ENCODE data around the gene VGLL4.

The VGLL4 gene

DNA sequence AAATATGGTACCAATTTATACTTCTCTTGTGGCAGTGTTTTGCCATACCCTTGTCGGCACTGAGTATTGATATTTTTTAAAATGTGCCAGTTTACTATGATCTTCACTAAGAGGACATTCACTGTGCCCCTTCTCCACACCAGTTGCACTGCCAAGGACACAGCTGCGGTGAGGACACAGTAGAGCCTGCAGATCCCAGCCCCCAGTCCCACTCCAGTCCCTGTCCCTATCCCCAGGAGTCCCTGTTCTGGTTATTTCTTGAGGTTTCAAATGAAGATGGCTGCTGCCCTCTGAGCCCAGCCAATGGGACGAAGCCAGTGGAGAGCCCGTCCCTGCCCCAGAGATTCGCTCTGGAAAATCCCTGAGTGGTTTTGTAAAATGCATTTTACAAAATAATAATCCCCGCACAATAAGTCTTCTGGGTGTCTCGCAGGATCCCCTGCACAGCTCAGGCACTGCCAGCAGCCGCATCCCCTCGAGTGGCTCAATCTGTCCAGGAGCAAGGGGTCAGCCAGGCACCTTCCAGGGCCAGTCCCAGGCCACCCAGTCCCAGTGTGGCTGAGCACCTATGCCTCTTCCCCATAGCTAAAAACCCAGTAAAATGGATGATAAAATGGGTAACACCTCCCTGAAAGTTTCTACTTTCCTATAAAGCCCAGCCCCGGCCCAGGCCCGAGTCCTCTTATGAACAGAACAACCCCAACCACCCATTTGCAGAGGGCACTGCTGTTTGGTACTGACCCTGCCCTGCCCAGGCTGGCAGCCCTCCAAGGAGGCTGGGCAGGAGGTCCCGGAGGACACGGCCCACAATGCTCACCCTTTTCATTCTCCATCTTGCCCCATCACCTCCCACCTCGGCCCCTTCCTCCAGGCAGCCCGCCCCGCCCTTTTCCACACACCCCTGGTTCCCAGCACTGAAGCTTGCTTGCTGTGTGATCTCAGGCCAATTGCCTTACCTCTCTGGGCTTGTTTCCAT lies 91.1 kb downstream of the VGLL4 start:
- no peak for FAIRE-seq

DNA sequence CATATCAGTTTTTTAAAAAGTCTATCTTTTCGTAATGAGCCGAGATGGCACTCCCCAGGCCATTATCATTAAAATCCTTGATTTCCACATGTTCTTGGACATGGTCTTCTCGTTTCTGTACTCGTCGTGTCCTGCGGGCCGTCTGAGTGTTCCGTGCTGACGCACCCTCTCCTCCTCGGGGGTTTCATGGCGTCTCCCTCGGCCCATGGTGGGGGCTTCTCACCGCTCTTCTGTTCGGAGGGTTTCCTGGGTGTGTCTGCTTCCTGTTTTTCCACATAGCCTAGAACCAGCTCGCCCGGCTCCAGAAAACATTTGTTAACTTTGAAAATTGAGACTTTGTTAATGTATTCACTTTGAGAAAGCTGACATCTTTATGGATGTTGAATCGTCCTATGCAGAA lies 92.7 kb downstream of the VGLL4 start:
- FAIRE-seq (no peak), DNase-seq (ENCODE audit: low spot score) (no peak)

More for the DNA sequence above, 91.1 kb downstream of the VGLL4 start:
- no peak for DNase-seq (ENCODE audit: low spot score)

DNA sequence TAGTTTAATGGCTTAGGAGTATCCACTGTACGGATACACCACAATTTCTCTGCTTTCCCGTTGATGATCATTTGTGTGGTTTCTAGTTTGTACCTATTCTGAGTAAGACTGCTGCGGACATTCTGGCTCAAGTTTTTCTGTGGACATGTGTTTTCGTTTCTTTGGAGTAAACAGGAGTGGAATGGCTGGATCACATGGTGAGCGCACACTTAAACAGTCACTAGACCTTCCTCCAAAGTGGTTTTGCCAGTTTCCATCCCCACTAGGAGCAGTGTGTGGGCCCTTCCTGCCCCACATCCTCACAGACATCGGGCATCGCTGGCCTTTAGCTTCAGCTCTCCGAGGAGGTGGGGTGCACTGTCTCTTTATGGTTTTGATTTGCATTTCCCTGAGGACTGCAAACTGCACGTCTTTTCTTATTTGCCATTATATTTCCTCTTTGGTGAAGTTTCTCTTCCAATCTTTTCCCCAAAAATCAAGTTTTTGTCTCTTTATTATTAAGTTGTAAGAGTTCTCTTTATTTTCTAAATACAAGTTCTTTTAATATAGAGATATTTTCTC lies 94.1 kb downstream of the VGLL4 start:
- no peak for DNase-seq (ENCODE audit: low spot score)
- no peak for FAIRE-seq

DNA sequence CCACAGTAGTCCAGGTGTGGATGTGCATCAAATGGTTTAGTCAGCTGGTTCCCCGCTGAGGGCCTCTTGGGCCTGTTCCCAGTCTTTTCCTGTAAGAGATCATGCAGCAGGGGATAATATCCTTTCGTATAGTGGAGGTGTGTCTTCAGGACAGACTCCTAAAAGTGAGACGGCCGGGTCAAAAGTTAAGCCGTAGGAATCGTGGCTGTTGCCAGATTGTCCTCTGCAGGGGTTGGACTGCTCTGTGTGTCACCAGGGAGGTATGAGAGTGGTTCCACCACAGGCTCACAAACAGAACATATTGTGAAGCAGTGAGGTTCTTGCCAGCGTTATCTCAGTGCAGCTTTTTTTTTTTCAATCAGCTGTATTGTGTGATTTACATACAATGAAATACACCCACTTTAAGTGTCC lies 95.0 kb downstream of the VGLL4 start:
- peak; percentile 93 for FAIRE-seq
- DNase-seq (ENCODE audit: low spot score): peak; percentile 87

DNA sequence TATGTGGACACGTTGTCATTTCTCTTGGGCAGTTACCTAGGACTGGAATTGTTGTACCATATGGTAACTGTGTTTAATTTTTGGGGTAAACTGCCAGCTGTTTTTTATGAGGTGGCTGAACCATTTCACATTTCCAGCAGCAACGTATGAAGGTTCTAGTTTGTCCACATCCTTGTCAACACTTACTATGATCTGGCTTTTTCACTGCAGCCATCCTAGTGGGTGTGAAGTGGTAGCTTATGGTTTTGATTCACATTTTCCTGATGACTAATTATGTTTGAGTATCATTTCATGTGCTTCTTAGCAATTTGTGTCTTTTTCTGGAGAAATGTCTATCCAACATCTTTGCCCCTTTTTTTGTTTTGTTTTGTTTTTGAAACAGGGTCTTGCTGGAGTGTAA lies 96.2 kb downstream of the VGLL4 start:
- no peak for DNase-seq (ENCODE audit: low spot score)
- FAIRE-seq: no peak

DNA sequence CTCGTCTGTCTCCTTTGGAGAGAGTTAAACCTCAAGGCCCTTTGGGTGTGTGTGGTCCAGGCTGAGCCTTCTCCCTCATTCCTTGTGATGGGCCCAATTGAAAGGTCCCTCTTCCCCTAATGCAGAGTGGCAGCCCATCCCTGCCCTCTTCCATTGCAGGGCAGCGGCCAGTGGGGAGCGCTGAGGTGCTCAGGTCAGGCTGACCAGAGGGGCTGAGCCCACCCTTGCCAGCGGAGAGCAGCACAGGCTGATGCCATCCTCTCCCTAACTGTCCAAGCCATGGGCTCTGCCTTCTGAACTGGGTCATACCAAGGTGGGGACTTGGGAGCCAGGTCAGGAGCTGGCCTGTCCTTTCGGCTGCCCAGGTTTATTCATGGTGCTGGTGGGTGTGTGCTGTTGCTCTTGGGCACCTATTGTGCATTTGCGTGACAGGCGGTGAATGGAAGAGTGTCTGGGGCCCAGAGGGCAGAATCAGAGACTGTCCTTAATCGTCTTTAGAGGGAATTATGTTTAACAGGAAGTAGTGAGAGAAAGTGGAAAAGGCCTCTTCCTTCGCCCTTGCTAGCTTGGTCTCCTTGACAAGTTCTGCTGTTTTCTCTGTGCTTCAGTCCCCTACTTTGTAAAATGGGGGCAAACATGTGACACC lies 96.9 kb downstream of the VGLL4 start:
- DNase-seq (ENCODE audit: low spot score): no peak
- no peak for FAIRE-seq

DNA sequence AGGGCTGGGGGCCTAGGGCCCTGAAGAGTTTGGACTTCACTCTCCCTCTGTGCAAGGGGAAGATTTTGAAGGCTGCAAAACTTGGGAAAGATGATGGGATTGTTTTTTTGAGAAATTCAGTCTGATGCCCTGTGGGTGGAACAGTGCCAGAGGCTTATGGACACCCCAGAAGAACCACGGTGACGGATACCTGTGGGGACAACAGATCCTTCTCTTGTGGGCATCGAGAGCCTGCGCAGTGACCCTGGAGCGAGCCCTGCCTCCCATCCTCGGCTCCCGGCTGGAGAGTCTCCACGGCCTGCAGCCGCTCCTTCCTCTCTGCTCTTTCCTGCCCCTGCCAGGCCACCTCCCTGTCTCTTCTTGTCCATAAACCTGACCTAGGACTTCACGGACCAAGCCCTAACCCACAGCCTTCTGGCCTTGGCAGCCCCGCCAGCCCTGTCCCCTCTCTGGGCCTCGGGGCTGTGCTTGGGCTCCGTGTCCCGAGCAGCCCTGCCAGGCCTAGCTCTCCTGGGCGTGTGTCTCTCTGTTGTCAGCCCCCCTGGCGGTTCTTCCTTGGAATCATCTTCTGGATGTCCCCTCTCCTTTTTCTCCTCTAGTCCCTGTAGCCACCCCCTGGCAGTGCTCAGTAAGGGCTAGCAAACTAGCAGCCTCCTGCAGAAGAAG lies 98.4 kb downstream of the VGLL4 start:
- FAIRE-seq (no peak), DNase-seq (ENCODE audit: low spot score) (no peak)

DNA sequence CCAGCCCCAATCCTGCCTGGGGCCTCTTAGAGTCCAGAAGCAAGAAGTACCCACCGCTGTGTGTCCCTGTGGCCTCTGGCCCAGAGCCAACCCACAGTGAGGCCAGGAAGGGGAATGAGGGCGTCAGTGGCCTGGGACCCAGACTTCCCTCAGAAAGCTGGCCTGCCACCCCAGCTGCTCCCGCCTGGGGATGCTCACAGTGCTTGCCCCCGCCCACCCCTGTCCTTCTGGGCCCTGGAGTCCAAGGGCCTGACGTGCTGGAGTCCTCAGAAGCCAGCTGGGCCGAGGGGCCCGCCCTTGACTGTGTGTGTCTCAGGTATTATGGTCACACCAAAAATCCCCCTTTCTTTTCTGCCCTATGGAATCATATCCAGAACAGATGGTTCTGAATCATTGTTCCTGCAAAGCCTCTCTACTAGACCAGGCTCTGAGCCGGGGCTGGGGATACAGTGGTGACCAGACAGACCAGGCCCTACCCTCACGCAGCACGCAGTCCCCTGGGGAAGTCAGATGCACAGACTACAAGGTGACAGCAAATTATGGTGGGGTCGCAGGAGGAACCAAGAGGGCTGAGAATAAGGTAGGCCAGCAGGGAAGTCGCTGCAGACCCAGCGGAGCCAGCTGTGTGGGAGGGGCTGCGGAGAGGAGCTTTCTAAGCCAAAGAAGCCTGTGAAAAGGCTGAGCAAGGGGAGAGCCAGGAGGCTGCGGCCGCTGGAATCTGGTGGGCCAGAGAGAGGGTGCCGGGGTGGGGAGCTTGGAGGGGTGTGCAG lies 99.1 kb downstream of the VGLL4 start:
- DNase-seq (ENCODE audit: low spot score): no peak

DNA sequence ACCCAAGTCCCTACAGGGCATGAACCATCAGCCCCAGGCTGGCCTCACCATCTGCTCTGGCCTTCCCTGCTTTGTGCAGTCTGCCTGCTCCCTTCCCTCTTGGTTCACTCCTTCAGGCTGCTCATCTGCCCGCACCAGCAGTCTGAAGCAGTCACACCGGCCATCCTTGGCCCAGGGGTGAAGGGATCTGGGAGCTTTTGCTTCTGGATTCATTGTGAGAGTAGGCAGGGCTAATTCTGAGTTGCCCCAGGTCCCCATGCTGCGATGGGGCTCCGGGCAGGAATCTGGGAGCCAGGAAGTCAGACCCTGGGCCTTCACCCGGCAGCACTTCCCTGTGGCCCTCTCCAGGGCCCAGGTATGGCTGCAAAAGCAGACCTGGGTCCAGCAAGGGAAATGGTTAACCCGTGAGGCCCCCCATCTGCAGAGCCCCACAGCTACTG lies 99.7 kb downstream of the VGLL4 start:
- no peak for FAIRE-seq
- DNase-seq (ENCODE audit: low spot score): no peak

More for the DNA sequence above, 99.1 kb downstream of the VGLL4 start:
- no peak for FAIRE-seq

DNA sequence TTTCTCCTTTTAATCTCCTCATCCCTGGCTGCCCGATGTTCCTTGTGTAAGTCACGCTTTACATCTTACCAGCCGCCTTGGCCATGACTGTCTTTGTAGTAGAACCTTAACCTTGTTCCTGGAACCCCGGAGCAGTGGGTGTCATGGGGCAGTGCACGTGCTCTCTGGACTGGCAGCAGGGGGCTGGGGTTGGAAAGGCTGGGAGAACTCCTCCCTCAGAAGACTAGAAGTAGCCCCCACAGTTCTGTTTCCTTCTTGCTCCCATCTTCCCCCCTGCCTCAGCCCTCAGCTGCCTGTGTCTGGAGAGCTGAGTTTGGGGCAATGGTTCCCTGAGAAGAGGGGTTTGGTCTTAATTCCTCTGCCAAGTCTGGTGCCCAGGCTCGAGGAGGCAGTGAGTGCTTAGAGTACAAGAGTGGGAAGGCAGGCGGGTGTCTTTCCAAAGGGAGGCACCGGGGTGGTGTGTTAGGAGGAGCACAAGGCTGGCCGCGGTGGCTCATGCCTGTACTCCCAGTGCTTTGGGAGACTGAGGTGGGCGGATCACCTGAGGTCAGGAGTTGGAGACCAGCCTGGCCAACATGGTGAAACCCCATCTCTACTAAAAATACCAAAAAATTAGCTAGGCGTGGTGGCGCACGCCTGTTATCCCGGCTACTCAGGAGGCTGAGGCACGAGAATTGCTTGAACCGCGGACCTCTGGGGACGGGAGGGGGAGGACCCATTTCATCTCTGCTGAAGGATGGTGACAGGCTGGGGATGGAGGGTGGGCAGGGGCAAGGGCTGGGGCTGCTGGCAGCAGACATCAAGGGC lies 100.4 kb downstream of the VGLL4 start:
- no peak for DNase-seq (ENCODE audit: low spot score)
- no peak for FAIRE-seq

DNA sequence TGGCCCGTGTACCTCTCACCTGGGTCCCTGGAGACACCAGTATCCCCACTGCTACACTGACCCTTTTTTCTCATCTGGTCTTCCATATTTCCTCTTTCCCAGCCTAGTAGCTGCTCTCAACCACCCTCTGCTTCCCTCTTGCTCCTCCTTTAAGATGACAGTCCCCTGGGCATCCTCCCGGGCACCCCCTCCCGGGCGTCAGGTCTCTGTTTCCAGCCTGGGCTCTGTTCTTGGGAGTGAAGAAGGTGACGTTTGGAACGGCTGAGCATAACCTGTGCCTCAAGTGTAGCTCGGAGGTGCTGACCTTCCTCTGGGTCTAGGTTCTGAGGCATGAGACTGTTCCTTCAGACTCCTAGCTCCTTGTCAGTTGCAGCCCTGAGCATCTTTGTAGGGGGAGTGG lies 101.2 kb downstream of the VGLL4 start:
- FAIRE-seq: no peak
- no peak for DNase-seq (ENCODE audit: low spot score)

DNA sequence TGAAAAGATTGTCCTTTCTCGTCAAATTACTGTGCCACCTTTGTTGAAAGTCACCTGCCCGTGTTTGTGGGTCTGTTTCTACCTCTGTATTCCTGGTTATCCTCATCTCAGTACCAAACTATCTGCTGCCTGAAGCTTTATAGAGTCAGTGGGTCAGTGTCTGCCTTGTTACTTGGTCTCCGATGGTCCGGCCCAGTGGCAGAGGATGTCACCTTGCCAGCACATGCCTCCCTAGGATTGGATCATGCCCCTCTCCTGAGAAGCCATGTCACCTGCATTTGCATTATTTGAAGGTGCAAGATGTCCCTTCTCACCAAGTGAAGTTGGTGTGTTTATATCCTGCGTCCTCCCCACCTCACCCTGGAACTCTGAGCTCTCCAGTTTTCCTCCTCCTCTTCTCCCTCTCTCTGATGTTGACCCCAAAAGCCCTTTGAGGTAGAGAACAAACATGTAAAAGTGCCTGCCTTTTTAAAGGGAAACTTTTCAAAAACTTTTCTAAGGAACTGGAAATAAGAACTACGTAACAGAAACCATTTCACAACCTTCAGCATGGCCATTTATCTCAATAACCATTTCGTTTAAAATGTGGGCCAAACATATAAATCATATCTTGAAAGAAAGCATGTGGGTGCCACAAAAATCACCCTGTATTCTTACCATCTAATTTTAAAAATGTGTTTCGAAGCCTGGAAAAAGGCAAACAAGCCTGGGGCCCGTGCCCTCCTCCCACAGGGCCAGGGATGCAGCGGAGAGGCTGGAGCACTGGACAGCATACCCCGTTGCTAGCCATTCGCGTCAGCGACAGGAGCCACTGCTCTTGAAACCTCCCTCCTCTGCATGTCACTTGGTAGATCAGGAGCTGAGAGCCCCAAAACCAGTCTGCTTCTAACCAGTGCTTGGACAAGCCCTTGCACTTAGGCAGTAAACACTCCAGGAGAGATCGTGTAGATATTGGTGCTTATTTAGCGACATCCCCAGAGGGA lies 102.1 kb downstream of the VGLL4 start:
- DNase-seq (ENCODE audit: low spot score): no peak
- FAIRE-seq: no peak

DNA sequence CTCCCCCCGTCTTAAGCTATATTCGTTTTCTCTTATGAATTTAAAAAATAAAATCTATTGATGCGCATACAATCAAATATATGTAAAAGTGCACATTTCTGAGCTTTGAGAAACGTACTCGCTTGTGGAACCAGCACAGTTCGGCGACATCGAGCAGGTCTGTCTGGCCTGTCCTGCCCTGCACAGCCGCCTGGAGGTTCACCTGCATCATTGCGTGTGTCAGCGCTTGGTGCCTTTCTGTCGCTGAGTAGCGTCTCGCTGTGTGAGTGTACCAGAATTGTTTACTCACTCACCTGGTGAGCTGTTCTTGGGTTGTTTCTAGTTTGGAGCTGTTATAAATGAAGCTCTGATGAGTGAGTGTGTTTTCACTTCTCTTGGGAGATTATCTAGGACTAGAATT lies 104.0 kb downstream of the VGLL4 start:
- no peak for DNase-seq (ENCODE audit: low spot score)

DNA sequence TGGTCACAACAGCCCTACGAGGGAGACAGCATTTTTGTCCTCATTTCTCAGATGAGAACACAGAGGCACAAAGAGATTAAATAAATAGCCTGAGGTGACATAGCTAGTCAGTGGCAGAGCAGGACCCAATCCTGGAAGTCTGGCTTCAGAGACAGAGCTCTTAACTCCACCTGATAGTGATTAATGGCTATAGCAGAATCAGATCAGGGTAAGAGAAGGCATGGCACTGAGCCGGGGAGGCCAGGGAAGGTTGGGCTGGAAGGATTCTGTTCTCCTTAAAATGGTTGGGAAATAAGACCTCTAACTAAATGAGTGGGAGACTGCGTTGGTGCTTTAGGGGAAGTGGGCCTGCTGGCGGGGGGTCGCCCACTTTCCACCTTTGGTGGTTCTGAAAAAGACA lies 104.5 kb downstream of the VGLL4 start:
- FAIRE-seq (no peak), DNase-seq (ENCODE audit: low spot score) (no peak)

More for the DNA sequence above, 104.0 kb downstream of the VGLL4 start:
- no peak for FAIRE-seq

DNA sequence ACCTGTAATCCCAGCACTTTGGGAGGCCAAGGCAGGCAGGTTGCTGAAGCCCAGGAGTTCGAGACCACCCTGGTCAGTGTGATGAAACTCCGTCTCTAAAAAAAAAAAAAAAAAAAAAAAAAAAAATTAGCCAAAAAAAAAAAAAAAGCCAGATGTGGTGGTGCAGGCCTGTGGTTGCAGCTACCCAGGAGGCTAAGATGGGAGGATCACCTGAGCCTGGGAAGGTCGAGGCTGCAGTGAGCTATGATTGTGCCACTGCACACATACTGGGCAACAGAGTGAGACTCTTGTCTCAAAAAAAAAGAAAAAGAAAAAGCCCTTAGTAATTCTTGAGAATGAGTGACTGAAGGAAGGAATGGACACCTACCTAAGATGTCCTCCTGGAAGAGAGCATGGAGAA lies 105.1 kb downstream of the VGLL4 start:
- DNase-seq (ENCODE audit: low spot score) (no peak), FAIRE-seq (no peak)

DNA sequence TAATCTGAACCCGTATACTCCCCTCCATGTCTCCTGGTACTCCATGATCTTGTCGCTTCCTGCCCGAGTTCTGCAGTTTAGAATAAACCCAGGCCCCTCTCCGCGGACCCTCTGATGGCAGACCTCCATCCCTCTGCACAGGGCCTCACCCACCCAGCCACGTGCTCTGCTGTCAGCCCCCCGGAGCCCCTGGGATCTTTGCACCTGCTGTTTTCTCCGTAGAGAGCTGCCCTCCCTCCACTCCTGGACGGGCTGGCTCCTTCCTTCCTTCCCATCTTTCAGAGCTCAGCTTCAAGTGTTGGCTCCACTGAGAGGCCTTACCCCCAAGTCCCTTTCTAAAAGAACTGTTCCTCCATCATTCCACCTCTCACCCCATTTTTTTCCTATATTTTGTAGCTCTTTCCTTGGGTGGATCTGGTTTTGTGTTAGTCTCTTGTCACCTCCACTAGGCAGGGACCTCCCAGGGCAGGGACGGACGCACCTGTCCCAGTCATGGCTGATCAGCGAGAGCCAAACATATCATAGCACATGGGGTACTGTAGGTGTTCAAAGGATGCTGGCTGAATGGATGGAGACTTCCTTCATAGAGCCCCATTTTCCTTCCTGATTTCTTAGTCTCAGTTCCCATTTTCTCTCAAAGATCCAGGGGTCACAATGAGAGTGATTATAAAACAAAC lies 106.6 kb downstream of the VGLL4 start:
- FAIRE-seq (no peak), DNase-seq (ENCODE audit: low spot score) (no peak)

DNA sequence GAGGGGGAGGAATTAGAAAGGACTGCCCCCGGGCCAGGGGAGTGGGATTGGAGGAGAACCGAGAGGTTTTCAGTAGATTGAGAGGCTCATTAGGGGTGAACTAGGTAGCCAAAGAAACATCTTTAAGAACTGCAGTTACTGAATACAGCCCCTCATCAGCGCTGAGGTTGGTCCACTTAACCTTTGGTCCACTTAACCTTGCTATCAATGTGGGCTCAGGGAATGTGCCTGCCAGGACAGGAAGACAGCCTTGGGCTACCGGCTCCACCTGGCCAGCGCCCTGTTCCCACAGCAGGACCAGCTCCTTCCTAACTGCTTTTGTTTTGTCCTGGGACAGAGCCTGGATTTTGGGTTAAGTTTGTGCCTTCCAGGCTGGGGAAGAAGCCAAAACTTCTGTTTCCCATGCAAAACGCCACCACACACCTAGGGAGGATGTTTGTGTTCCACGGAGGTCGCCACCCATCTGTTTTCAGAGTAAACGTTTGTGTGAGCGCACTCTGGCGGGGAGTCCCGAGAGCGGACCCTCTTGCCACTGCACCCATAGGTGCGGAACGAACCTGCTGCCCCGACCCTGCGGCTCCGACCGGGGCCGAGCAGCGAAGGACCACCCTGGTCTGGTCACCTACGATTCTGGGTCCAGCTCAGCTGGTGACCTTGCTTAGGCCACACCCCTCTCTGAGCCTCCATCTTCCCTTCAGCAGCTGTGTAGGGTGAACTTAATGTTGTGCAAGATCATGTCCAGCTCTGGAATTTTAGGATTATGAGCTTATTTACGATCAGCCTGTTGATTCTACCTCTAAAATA lies 107.4 kb downstream of the VGLL4 start:
- FAIRE-seq (no peak), DNase-seq (ENCODE audit: low spot score) (no peak)
